HEK293T (cell line): ENCODE measurements around the gene VIPR2.

Source experiments
- ARNT ChIP-seq: fragments of 450-650 bp; IDR thresholded peaks from 2 replicates; pipeline ENCODE4 v1.6.1; 2017; ENCODE audit warnings: mild to moderate bottlenecking
- BHLHE40 ChIP-seq: fragments of 450-650 bp; IDR thresholded peaks from 2 replicates; pipeline ENCODE4 v1.6.1; 2016; ENCODE audit warnings: mild to moderate bottlenecking, moderate library complexity, borderline replicate concordance
- CTBP1 ChIP-seq: fragments of 450-650 bp; IDR thresholded peaks from 2 replicates; pipeline ENCODE4 v1.6.1; 2016; ENCODE audit warnings: borderline replicate concordance
- FOXA1 ChIP-seq: fragments of 450-650 bp; IDR thresholded peaks from 2 replicates; pipeline ENCODE4 v1.6.1; 2016; ENCODE audit warnings: mild to moderate bottlenecking
- FOXM1 ChIP-seq: fragments of 450-650 bp; IDR thresholded peaks from 2 replicates; pipeline ENCODE4 v1.6.1; 2017; ENCODE audit warnings: mild to moderate bottlenecking, borderline replicate concordance
- HDGF ChIP-seq: fragments of 450-650 bp; IDR thresholded peaks from 2 replicates; pipeline ENCODE4 v1.6.1; 2017; ENCODE audit warnings: antibody characterized with exemption, borderline replicate concordance
- L3MBTL2 ChIP-seq: fragments of 450-650 bp; conservative IDR thresholded peaks from 2 replicates; pipeline ENCODE4 v1.6.1; 2016; ENCODE audit warnings: mild to moderate bottlenecking
- NFRKB ChIP-seq: fragments of 450-650 bp; IDR thresholded peaks from 2 replicates; pipeline ENCODE4 v1.6.1; 2016; ENCODE audit warnings: mild to moderate bottlenecking, moderate library complexity
- SP1 ChIP-seq: fragments of 450-650 bp; IDR thresholded peaks from 2 replicates; pipeline ENCODE4 v1.6.1; 2017
- SUZ12 ChIP-seq: fragments of 450-650 bp; IDR thresholded peaks from 2 replicates; pipeline ENCODE4 v1.6.1; 2016; ENCODE audit warnings: mild to moderate bottlenecking
- ZNF384 ChIP-seq: fragments of 450-650 bp; IDR thresholded peaks from 2 replicates; pipeline ENCODE4 v1.6.1; 2016

GRCh38 chr7:159118197-159118595, 26.5 kb downstream of the VIPR2 start:
- no peak for TF ChIP-seq ARNT
- TF ChIP-seq FOXM1: no peak
- TF ChIP-seq NFRKB: no peak
- no peak for TF ChIP-seq BHLHE40
- TF ChIP-seq SP1: no peak
- no peak for TF ChIP-seq L3MBTL2
- no peak for TF ChIP-seq CTBP1
- TF ChIP-seq ZNF384: no peak
- no peak for TF ChIP-seq FOXA1
- TF ChIP-seq SUZ12: no peak
- no peak for TF ChIP-seq HDGF
